GM18498 (cell line): Measurements from ENCODE around the gene SYT8.

Experiments
- ATAC-seq: cut with Tn5 transposase; IDR thresholded peaks from one replicate; pipeline ENCODE4 v1.9.1; 2021; ENCODE audit warnings: mild to moderate bottlenecking, moderate library complexity; ENCODE audit not compliant: unreplicated experiment

The SYT8 gene

GRCh38 chr11:1831338-1832210 is 3.2 kb upstream of the SYT8 start:
- no peak for ATAC-seq

- ATAC-seq, result no peak
Observed at GRCh38 chr11:1832211-1832919, 2.4 kb upstream of the SYT8 start.

GRCh38 chr11:1832920-1833295 is 1.9 kb upstream of the SYT8 start:
- ATAC-seq, result no peak

GRCh38 chr11:1834062-1834610 is 654 bp upstream of the SYT8 start:
- ATAC-seq, result no peak

GRCh38 chr11:1835671-1836010 is 851 bp downstream of the SYT8 start:
- no peak for ATAC-seq

- no peak for ATAC-seq
Observed at GRCh38 chr11:1836011-1836945, 1.5 kb downstream of the SYT8 start.

GRCh38 chr11:1837171-1838076 is 2.6 kb downstream of the SYT8 start:
- peak; percentile 69 for ATAC-seq

GRCh38 chr11:1838077-1838425 is 3.3 kb downstream of the SYT8 start:
- no peak for ATAC-seq

- no peak for ATAC-seq
Observed at GRCh38 chr11:1838426-1839144, 3.8 kb downstream of the SYT8 start, which contains the start of gene TNNI2. Gene TNNI2 (plus strand): TSS chr11:1838981. CDS start chr11:1839697, 716 bp downstream.

GRCh38 chr11:1839204-1839923 is 4.6 kb downstream of the SYT8 start:
- ATAC-seq, result no peak

- ATAC-seq, result peak; percentile 44
Observed at GRCh38 chr11:1839924-1840779, 5.4 kb downstream of the SYT8 start.

- ATAC-seq, result no peak
Observed at GRCh38 chr11:1840780-1841480, 6.1 kb downstream of the SYT8 start.

- ATAC-seq, result no peak
Observed at GRCh38 chr11:1841511-1842148, 6.8 kb downstream of the SYT8 start.

- ATAC-seq, result no peak
Observed at GRCh38 chr11:1842149-1843097, 7.6 kb downstream of the SYT8 start.

GRCh38 chr11:1843098-1843473 is 8.3 kb downstream of the SYT8 start:
- ATAC-seq, result no peak

- no peak for ATAC-seq
Observed at GRCh38 chr11:1843796-1844195, 9.0 kb downstream of the SYT8 start.
